HG02943 (cell line): ENCODE measurements around the gene TBC1D12.

Experiments
- ATAC-seq: cut with Tn5 transposase; IDR thresholded peaks from one replicate; pipeline ENCODE4 v1.9.1; 2021; ENCODE audit warnings: mild to moderate bottlenecking, low read depth, moderate library complexity; ENCODE audit not compliant: unreplicated experiment

TBC1D12 gene

GRCh38 chr10:94443047-94443446, 40.7 kb downstream of the TBC1D12 start:
- no peak for ATAC-seq

GRCh38 chr10:94443549-94443948, 41.2 kb downstream of the TBC1D12 start:
- ATAC-seq: no peak

DNA sequence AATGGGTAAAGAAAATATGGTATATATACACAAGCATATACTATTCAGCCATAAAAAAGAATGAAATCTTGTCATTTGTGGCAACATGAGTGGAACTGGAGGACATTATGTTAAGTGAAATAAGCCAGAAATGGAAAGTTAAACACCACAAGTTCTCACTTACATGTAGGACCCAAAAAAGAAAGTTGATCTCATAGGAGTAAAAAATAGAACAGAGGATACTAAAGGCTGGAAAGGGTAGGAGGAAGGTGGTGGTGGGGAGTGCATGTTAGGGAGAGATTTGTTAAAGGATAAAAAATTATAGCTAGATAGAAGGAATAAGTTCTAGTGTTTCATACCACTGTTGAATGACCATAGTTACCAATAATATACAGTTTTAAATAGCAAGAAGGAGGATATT, 48.4 kb downstream of the TBC1D12 start:
- no peak for ATAC-seq

GRCh38 chr10:94451883-94452519, 49.7 kb downstream of the TBC1D12 start:
- ATAC-seq: no peak

DNA sequence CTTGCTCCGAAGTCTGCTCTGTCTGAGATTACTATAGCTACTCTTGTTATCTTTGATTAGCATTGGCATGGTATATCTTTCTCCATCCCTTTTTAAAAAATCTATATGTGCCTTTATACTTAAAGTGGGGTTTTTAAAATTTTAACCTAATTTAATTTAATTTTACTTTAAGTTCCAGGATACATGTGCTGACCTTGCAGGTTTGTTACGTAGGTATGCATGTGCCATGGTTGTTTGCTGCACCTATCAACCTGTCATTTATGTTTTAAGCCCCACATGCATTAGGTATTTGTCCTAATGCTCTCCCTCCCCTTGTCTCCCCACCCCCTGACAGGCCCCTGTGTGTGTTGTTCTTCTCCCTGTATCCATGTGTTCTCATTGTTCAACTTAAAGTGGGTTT, 54.6 kb downstream of the TBC1D12 start:
- ATAC-seq: no peak

DNA sequence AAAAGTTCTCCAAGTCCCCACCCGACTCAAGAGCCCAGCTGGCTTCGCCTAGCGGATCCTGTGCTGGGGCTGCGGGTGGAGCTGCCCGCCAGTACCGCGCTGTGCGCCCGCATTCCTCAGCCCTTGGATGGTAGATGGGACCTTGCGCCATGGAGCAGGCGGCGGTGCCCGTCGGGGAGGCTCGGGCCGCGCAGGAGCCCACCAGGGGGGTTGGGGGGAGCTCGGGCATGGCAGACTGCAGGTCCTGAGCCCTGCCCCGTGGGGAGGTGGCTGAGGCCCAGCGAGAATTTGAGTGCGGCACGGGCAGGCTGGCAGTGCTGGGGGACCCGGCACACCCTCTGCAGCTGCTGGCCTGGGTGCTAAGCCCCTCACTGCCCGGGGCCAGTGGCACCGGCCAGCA, 57.0 kb downstream of the TBC1D12 start:
- no peak for ATAC-seq

DNA sequence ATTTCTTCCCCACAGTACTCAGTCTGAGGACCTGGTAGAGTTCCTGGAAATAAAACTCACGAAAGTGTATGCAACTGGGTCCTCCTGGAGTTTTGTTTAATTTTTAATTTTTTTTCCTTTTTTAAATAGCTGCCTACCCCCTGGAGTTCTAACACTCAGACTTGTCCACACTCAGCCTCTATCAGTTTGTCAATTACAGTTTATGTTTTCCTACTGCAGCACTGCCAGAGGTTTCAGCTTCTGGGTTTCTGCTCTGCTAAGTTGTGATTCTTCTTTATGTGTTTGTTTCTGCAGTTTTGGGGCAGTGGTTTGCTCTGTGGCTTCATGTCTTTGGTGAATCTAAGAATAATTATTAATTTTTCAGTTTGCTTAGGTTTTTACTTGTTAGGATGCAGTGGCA, 59.2 kb downstream of the TBC1D12 start:
- ATAC-seq: no peak

- no peak for ATAC-seq
Observed at GRCh38 chr10:94462130-94462529, 59.8 kb downstream of the TBC1D12 start.

DNA sequence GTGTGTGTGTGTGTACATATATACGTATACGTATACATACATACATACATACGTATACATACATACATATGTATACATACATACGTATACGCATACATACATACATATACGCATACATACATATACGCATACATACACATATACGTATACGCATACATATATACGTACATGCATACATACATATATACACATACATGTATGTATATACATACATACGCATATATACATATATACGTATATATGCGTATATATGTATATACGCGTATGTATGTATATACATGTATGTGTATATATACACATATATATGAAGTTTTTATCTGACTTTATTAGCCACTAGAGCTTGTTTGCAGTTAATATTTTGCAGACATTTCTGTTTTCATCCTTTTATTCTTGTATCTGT, 63.3 kb downstream of the TBC1D12 start:
- no peak for ATAC-seq

DNA sequence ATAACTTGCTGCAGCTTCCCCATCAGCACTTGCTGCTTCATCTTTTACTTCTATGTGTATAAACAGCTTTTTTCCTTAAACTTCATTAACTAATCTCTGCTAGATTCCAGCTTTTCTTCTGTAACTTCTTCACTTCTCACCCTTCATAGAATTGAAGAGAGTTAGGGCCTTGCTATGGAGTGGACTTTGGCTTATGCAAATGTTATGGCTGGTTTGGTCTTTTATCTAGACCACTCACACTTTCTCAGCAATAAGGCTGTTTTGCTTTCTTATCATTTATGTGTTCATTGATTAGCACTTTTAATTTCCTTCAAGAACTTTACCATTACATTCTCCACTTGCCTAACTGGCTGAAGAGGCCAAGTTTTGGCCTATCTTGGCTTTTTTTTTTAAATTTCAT, 79.1 kb downstream of the TBC1D12 start:
- no peak for ATAC-seq

- no peak for ATAC-seq
Observed at GRCh38 chr10:94483970-94484369, 81.6 kb downstream of the TBC1D12 start.

GRCh38 chr10:94485094-94485493, 82.8 kb downstream of the TBC1D12 start:
- no peak for ATAC-seq

- no peak for ATAC-seq
Observed at GRCh38 chr10:94487575-94487974, 85.2 kb downstream of the TBC1D12 start.

- no peak for ATAC-seq
Observed at GRCh38 chr10:94489107-94489506, 86.8 kb downstream of the TBC1D12 start.

- no peak for ATAC-seq
Observed at GRCh38 chr10:94489976-94490788, 87.8 kb downstream of the TBC1D12 start.

- no peak for ATAC-seq
Observed at GRCh38 chr10:94490789-94491039, 88.4 kb downstream of the TBC1D12 start.

- ATAC-seq: no peak
Observed at GRCh38 chr10:94493463-94493862, 91.1 kb downstream of the TBC1D12 start.

DNA sequence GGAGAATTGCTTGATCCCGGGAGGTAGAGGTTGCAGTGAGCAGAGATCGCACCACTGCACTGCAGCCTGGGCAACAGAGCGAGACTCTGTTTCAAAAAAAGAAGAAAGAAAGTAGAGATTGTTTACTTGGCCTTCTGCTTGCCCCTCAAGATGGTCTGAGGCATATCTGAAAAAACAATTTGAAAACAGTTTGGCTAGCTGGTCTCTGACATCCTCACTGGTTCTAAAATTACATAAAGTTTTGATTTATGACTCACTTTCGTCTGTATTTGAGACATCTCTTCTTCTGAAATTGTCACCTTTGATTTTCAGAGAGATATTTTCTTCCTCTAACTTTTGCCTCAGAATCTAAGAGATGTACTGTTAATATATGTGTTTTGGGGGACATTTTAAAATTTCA, 93.7 kb downstream of the TBC1D12 start:
- ATAC-seq: no peak

GRCh38 chr10:94496646-94497045, 94.3 kb downstream of the TBC1D12 start:
- no peak for ATAC-seq

DNA sequence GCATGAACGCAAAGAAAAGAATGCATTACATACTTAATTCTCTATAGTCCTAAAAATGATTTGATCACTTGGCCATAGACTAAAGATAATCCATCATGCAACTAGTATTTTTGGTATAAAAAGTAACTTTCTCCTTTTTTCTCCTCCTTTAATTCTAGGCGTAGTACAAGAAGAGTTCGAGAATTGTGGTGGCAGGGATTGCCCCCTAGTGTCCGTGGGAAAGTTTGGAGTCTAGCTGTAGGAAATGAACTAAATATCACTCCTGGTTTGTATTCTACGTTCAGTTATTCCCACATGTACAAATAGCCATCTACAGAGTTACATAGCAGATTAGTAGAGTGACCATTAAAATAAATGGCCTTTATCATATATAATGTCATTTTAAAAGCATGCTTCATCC, 97.7 kb downstream of the TBC1D12 start:
- ATAC-seq: no peak

DNA sequence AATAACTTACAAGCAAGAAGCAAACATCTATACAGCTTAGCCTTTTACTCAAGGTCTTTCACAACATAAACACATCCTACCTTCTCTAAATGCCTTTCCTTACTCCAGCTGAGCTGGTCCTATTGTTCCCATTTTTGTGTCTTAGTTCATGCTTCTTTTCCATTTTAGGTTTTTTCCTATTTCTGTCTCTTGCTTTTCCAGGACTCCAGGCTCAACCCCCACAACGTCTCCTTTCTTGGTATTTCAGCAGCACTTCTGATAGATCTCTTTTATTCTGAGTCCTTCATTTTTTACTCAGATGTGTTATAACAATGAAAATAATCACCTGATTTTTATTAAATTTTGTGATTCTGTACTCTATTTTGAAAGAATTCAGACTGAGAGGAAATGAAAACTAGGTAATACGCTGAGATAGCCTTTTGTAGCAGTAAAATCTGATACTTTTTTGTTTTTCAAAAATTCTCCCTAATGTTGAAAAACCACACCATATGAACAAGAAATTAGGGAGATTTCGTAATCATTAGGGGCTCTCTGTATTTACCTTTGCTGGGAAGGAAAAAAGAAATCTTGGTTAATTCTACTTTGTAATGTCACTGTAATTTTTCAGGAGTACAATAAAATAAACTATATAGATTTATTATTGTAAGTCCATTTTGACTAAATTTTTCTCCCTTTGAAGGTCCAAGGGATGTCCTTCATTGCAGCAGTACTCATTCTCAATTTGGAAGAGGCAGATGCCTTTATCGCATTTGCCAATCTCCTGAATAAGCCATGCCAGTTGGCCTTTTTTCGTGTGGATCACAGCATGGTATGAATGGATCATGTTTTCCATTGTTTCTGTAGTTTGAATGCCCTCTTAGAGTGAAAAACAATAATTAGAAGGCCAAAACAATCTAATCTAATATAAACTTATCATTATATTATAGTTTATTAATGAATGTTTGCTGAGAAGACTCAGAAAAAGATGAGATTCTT, 119.2 kb downstream of the TBC1D12 start:
- no peak for ATAC-seq
